Measurements from ENCODE around the gene INPP5D. TPM values are rescaled to one million over a fixed set of nuclear protein-coding genes. Genes with fewer than 3 reads are reported as not detected.
A peak's percentile ranks its signal among the peaks of the same experiment; 100 is the strongest.
"Not testable (repeated sequence)": the region's sequence is repeated elsewhere in the genome, so short reads cannot be mapped to it uniquely, and the experiment has no call there.

The INPP5D gene
- total RNA-seq, 2 donors from 2014 or later, result 163 to 184 TPM

GRCh38 chr2:233153146-233153798 lies 93.1 kb downstream of the INPP5D start:
- no peak for ATAC-seq
- no peak overlapping the region for H3K4me3 Mint-ChIP-seq
- H3K27me3 Mint-ChIP-seq, result no peaks in the 10 kb centered on the region
- peaks cover 16% of the 10 kb centered on the region for H3K4me1 Mint-ChIP-seq
- peaks cover 24% of the 10 kb centered on the region for H3K36me3 Mint-ChIP-seq (ENCODE audit: low read depth)
- peak overlapping the region; percentile 77 for H3K27ac Mint-ChIP-seq
- no peak for DNase-seq
- H3K9me3 ChIP-seq (ENCODE audit: control insufficient read depth, low read length, poor library complexity, severe bottlenecking), result no peaks in the 10 kb centered on the region

GRCh38 chr2:233156001-233156400 lies 95.9 kb downstream of the INPP5D start:
- Mint-ChIP-seq H3K27me3 (no peaks in the 10 kb centered on the region), H3K27ac (peak overlapping the region; percentile 34), H3K4me3 (no peak overlapping the region), H3K36me3 (ENCODE audit: low read depth) (peaks cover 15% of the 10 kb centered on the region), H3K4me1 (peaks cover 8% of the 10 kb centered on the region)
- no peaks in the 10 kb centered on the region for H3K9me3 ChIP-seq (ENCODE audit: control insufficient read depth, low read length, poor library complexity, severe bottlenecking)
- DNase-seq (no peak), ATAC-seq (no peak)

- ATAC-seq; H3K27me3 Mint-ChIP-seq; H3K4me3 Mint-ChIP-seq; H3K9me3 ChIP-seq (ENCODE audit: control insufficient read depth, low read length, poor library complexity, severe bottlenecking); DNase-seq; H3K4me1 Mint-ChIP-seq: not testable (repeated sequence)
- H3K36me3 Mint-ChIP-seq (ENCODE audit: low read depth), result peaks cover 15% of the 10 kb centered on the region
- peak overlapping the region; percentile 34 for H3K27ac Mint-ChIP-seq
Measured at GRCh38 chr2:233156461-233156860, 96.3 kb downstream of the INPP5D start.

- H3K36me3 Mint-ChIP-seq (ENCODE audit: low read depth), result peaks cover 5% of the 10 kb centered on the region
- no peaks in the 10 kb centered on the region for H3K27me3 Mint-ChIP-seq
- peak overlapping the region; percentile 76 for H3K27ac Mint-ChIP-seq
- DNase-seq (no peak), ATAC-seq (no peak)
- no peak overlapping the region for H3K4me3 Mint-ChIP-seq
- no peaks in the 10 kb centered on the region for H3K9me3 ChIP-seq (ENCODE audit: control insufficient read depth, low read length, poor library complexity, severe bottlenecking)
- H3K4me1 Mint-ChIP-seq, result peaks cover 13% of the 10 kb centered on the region
Measured at GRCh38 chr2:233161730-233162129, 101.6 kb downstream of the INPP5D start.

GRCh38 chr2:233162770-233163169 lies 102.6 kb downstream of the INPP5D start:
- peaks cover 13% of the 10 kb centered on the region for H3K4me1 Mint-ChIP-seq
- H3K9me3 ChIP-seq (ENCODE audit: control insufficient read depth, low read length, poor library complexity, severe bottlenecking), result no peaks in the 10 kb centered on the region
- H3K4me3 Mint-ChIP-seq, result no peak overlapping the region
- no peaks in the 10 kb centered on the region for H3K27me3 Mint-ChIP-seq
- ATAC-seq, result no peak
- H3K36me3 Mint-ChIP-seq (ENCODE audit: low read depth), result peaks cover 5% of the 10 kb centered on the region
- H3K27ac Mint-ChIP-seq, result no peak overlapping the region
- DNase-seq, result no peak

GRCh38 chr2:233163486-233164103 lies 103.5 kb downstream of the INPP5D start:
- Mint-ChIP-seq H3K4me3 (no peak overlapping the region), H3K36me3 (ENCODE audit: low read depth) (peaks cover 2% of the 10 kb centered on the region), H3K27ac (no peak overlapping the region), H3K27me3 (no peaks in the 10 kb centered on the region), H3K4me1 (peaks cover 13% of the 10 kb centered on the region)
- ATAC-seq (no peak), DNase-seq (no peak)
- H3K9me3 ChIP-seq (ENCODE audit: control insufficient read depth, low read length, poor library complexity, severe bottlenecking), result no peaks in the 10 kb centered on the region

- Mint-ChIP-seq H3K36me3 (ENCODE audit: low read depth) (peaks cover 5% of the 10 kb centered on the region), H3K27ac (no peak overlapping the region), H3K4me1 (peaks cover 17% of the 10 kb centered on the region), H3K27me3 (no peaks in the 10 kb centered on the region), H3K4me3 (no peak overlapping the region)
- H3K9me3 ChIP-seq (ENCODE audit: control insufficient read depth, low read length, poor library complexity, severe bottlenecking), result no peaks in the 10 kb centered on the region
- no peak for ATAC-seq
- no peak for DNase-seq
Measured at GRCh38 chr2:233164128-233164635, 104.0 kb downstream of the INPP5D start.

- Mint-ChIP-seq H3K4me3 (no peak overlapping the region), H3K27ac (no peak overlapping the region), H3K27me3 (no peaks in the 10 kb centered on the region), H3K36me3 (ENCODE audit: low read depth) (peaks cover 5% of the 10 kb centered on the region), H3K4me1 (peaks cover 17% of the 10 kb centered on the region)
- H3K9me3 ChIP-seq (ENCODE audit: control insufficient read depth, low read length, poor library complexity, severe bottlenecking), result no peaks in the 10 kb centered on the region
- DNase-seq (no peak), ATAC-seq (no peak)
Measured at GRCh38 chr2:233164967-233165366, 104.8 kb downstream of the INPP5D start.

GRCh38 chr2:233165543-233165894 lies 105.4 kb downstream of the INPP5D start:
- H3K4me3 Mint-ChIP-seq, result no peak overlapping the region
- peaks cover 16% of the 10 kb centered on the region for H3K4me1 Mint-ChIP-seq
- no peaks in the 10 kb centered on the region for H3K27me3 Mint-ChIP-seq
- ATAC-seq (peak; percentile 31), DNase-seq (no peak)
- peaks cover 5% of the 10 kb centered on the region for H3K36me3 Mint-ChIP-seq (ENCODE audit: low read depth)
- H3K27ac Mint-ChIP-seq, result no peak overlapping the region
- no peaks in the 10 kb centered on the region for H3K9me3 ChIP-seq (ENCODE audit: control insufficient read depth, low read length, poor library complexity, severe bottlenecking)

GRCh38 chr2:233165895-233166661 lies 105.9 kb downstream of the INPP5D start:
- ATAC-seq, result peak; percentile 62
- Mint-ChIP-seq H3K36me3 (ENCODE audit: low read depth) (peaks cover 5% of the 10 kb centered on the region), H3K4me3 (no peak overlapping the region)

GRCh38 chr2:233168445-233168844 lies 108.3 kb downstream of the INPP5D start:
- H3K4me1 Mint-ChIP-seq, result peaks cover 13% of the 10 kb centered on the region
- DNase-seq (no peak), ATAC-seq (no peak)
- no peak overlapping the region for H3K27ac Mint-ChIP-seq
- no peaks in the 10 kb centered on the region for H3K27me3 Mint-ChIP-seq
- no peaks in the 10 kb centered on the region for H3K9me3 ChIP-seq (ENCODE audit: control insufficient read depth, low read length, poor library complexity, severe bottlenecking)
- H3K36me3 Mint-ChIP-seq (ENCODE audit: low read depth), result peaks cover 16% of the 10 kb centered on the region
- H3K4me3 Mint-ChIP-seq, result no peak overlapping the region

More at GRCh38 chr2:233165895-233166661, 105.9 kb downstream of the INPP5D start:
- Mint-ChIP-seq H3K27ac (no peak overlapping the region), H3K27me3 (no peaks in the 10 kb centered on the region), H3K4me1 (peaks cover 15% of the 10 kb centered on the region)
- H3K9me3 ChIP-seq (ENCODE audit: control insufficient read depth, low read length, poor library complexity, severe bottlenecking), result no peaks in the 10 kb centered on the region
- DNase-seq, result no peak

GRCh38 chr2:233168919-233169318 lies 108.8 kb downstream of the INPP5D start:
- peaks cover 16% of the 10 kb centered on the region for H3K36me3 Mint-ChIP-seq (ENCODE audit: low read depth)
- no peaks in the 10 kb centered on the region for H3K27me3 Mint-ChIP-seq
- H3K4me3 Mint-ChIP-seq, result no peak overlapping the region
- DNase-seq, result no peak
- H3K9me3 ChIP-seq (ENCODE audit: control insufficient read depth, low read length, poor library complexity, severe bottlenecking), result no peaks in the 10 kb centered on the region
- peak overlapping the region; percentile 88 for H3K27ac Mint-ChIP-seq
- no peak for ATAC-seq
- peaks cover 9% of the 10 kb centered on the region for H3K4me1 Mint-ChIP-seq

GRCh38 chr2:233171344-233171743 lies 111.2 kb downstream of the INPP5D start:
- Mint-ChIP-seq H3K36me3 (ENCODE audit: low read depth) (peaks cover 19% of the 10 kb centered on the region), H3K27ac (peak overlapping the region; percentile 53)

More at GRCh38 chr2:233171344-233171743, 111.2 kb downstream of the INPP5D start:
- H3K27me3 Mint-ChIP-seq, result no peaks in the 10 kb centered on the region
- no peak for DNase-seq
- peaks cover 9% of the 10 kb centered on the region for H3K4me1 Mint-ChIP-seq
- no peak for ATAC-seq
- no peak overlapping the region for H3K4me3 Mint-ChIP-seq
- no peaks in the 10 kb centered on the region for H3K9me3 ChIP-seq (ENCODE audit: control insufficient read depth, low read length, poor library complexity, severe bottlenecking)

Data from T-helper 17 cell (primary cell).